Karpas-422 (cell line): ENCODE results near the gene CSNK2B. TPM values are rescaled to one million over a fixed set of nuclear protein-coding genes. Genes with fewer than 3 reads are reported as not detected.

ENCODE experiments used
- DNase-seq: peaks from one replicate; pipeline ENCODE4 v3.0.0-alpha.2; 2015
- H2AFZ ChIP-seq: fragments of 200-600 bp; sonication (generic); 2 replicates; pipeline ENCODE4 v1.6.1; 2014; ENCODE audit warnings: antibody characterized with exemption, low read length, mixed read lengths
- H3K27ac ChIP-seq: fragments of 200-600 bp; sonication (generic); 2 replicates; pipeline ENCODE4 v1.5.1; 2014; ENCODE audit warnings: mild to moderate bottlenecking, low read length, moderate library complexity
- H3K27me3 ChIP-seq: fragments of 200-600 bp; sonication (generic); 2 replicates; pipeline ENCODE4 v1.6.1; 2014; ENCODE audit warnings: low read length, mixed read lengths
- H3K36me3 ChIP-seq: fragments of 200-600 bp; sonication (generic); 2 replicates; pipeline ENCODE4 v1.6.1; 2014; ENCODE audit warnings: low read length, mixed read lengths; ENCODE audit not compliant: insufficient read depth
- H3K4me1 ChIP-seq: fragments of 200-600 bp; sonication (generic); 2 replicates; pipeline ENCODE4 v1.6.1; 2014; ENCODE audit warnings: mild to moderate bottlenecking, low read length, mixed read lengths
- H3K4me2 ChIP-seq: fragments of 200-600 bp; sonication (generic); 2 replicates; pipeline ENCODE4 v1.6.1; 2014; ENCODE audit warnings: low read length, low read depth, mild to moderate bottlenecking; ENCODE audit not compliant: poor library complexity, severe bottlenecking
- H3K4me3 ChIP-seq: fragments of 200-600 bp; sonication (generic); 2 replicates; pipeline ENCODE4 v1.5.1; 2014; ENCODE audit warnings: mild to moderate bottlenecking, antibody characterized with exemption, low read length, mixed read lengths
- H3K79me2 ChIP-seq: fragments of 200-600 bp; sonication (generic); 2 replicates; pipeline ENCODE4 v1.6.1; 2014; ENCODE audit warnings: mild to moderate bottlenecking, low read length, mixed read lengths
- H3K9ac ChIP-seq: fragments of 200-600 bp; sonication (generic); 2 replicates; pipeline ENCODE4 v1.6.0; 2014; ENCODE audit warnings: low read length
- H3K9me2 ChIP-seq: fragments of 200-600 bp; sonication (generic), shearing (Covaris generic); replicated peaks from 2 replicates; pipeline ENCODE4 v1.6.0; 2014; ENCODE audit warnings: mild to moderate bottlenecking, low read length, moderate library complexity; ENCODE audit not compliant: insufficient read depth
- H3K9me3 ChIP-seq: fragments of 300-700, 200-600 bp; sonication (generic); 2 replicates; pipeline ENCODE4 v1.6.1; 2014; ENCODE audit warnings: low read length, mixed read lengths
- H4K20me1 ChIP-seq: fragments of 200-600 bp; sonication (generic); 2 replicates; pipeline ENCODE4 v1.6.1; 2014; ENCODE audit warnings: mild to moderate bottlenecking, antibody characterized with exemption, low read length, low read depth; ENCODE audit not compliant: insufficient read depth
- total RNA-seq: library from RNA; depleted of rRNA; stranded (reverse); fragments of >200 nt; shearing (Covaris generic); gene quantifications from 2 replicates; pipeline ENCODE4 v1.2.3, GENCODE V29; 2014; ENCODE audit warnings: low replicate concordance; rRNA removed

Gene CSNK2B
- total RNA-seq, result 178 and 212 TPM in 2 replicates

GRCh38 chr6:31665501-31666336 is at the start of gene CSNK2B:
CSNK2B (plus strand) TSS chr6:31666080; CDS start chr6:31666832, 752 bp downstream.
- H4K20me1 ChIP-seq, result peaks cover 9% of the 10 kb centered on the region; the same call in 1 of the 2 replicates
- peak within 1 kb of the TSS; percentile 94 for H3K9ac ChIP-seq
- DNase-seq, result peak; percentile 99
- peaks cover 27% of the 10 kb centered on the region for H3K36me3 ChIP-seq
- H3K79me2 ChIP-seq, result peaks cover 44% of the 10 kb centered on the region
- peak within 1 kb of the TSS; percentile 89 for H3K4me2 ChIP-seq
- peak within 1 kb of the TSS; percentile 89 for H3K27ac ChIP-seq
- no peak within 1 kb of the TSS for H2AFZ ChIP-seq
- no peaks in the 10 kb centered on the region for H3K27me3 ChIP-seq
- H3K9me3 ChIP-seq, result no peaks in the 10 kb centered on the region
- H3K9me2 ChIP-seq, result no peaks in the 10 kb centered on the region
- H3K4me3 ChIP-seq, result peak within 1 kb of the TSS; percentile 91
- H3K4me1 ChIP-seq, result peaks cover 34% of the 10 kb centered on the region

DNA sequence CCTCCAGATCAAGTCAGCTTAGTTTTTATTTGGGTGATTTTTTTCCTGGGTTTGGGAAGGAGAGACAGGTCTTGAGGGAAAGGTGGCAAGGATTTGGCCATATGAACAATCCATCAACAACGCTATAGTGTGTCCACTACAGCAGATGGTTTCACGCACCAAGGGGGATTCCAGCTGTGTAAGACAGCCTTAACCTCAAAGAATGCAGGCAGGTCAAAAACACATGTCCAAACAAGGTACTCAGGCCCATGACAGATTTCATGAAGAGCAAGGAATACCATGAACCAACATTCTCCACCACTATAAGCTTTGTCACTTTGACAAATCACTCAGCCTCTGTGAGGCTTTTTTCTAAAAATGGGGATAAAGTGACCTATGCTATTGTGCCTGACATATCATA is 48.9 kb upstream of the CSNK2B start:
- H2AFZ ChIP-seq, result no peak overlapping the region
- H3K4me3 ChIP-seq, result no peak overlapping the region
- H3K79me2 ChIP-seq, result peaks cover 14% of the 10 kb centered on the region
- H3K9me2 ChIP-seq, result no peaks in the 10 kb centered on the region
- no peak overlapping the region for H3K27ac ChIP-seq
- no peak overlapping the region for H3K4me2 ChIP-seq
- H3K27me3 ChIP-seq, result no peaks in the 10 kb centered on the region
- peaks cover 33% of the 10 kb centered on the region for H3K4me1 ChIP-seq
- H3K9me3 ChIP-seq, result no peaks in the 10 kb centered on the region
- H3K9ac ChIP-seq, result no peak overlapping the region
- H4K20me1 ChIP-seq, result peaks cover 6% of the 10 kb centered on the region; the same call in 1 of the 2 replicates
- peak; percentile 40 for DNase-seq
- peaks cover 8% of the 10 kb centered on the region; the same call in 1 of the 2 replicates for H3K36me3 ChIP-seq

GRCh38 chr6:31619805-31620585 is 45.9 kb upstream of the CSNK2B start:
- Histone ChIP-seq H3K27ac (peak overlapping the region; percentile 96), H3K27me3 (no peaks in the 10 kb centered on the region), H3K4me2 (peak overlapping the region; percentile 98), H2AFZ (peak overlapping the region; percentile 87; the same call in 1 of the 2 replicates), H3K4me1 (peaks cover 32% of the 10 kb centered on the region), H3K4me3 (peak overlapping the region; percentile 72), H4K20me1 (peaks cover 23% of the 10 kb centered on the region), H3K9me2 (no peaks in the 10 kb centered on the region), H3K79me2 (peaks cover 39% of the 10 kb centered on the region), H3K9me3 (no peaks in the 10 kb centered on the region), H3K9ac (peak overlapping the region; percentile 86), H3K36me3 (peaks cover 33% of the 10 kb centered on the region)
- peak; percentile 100 for DNase-seq

DNA sequence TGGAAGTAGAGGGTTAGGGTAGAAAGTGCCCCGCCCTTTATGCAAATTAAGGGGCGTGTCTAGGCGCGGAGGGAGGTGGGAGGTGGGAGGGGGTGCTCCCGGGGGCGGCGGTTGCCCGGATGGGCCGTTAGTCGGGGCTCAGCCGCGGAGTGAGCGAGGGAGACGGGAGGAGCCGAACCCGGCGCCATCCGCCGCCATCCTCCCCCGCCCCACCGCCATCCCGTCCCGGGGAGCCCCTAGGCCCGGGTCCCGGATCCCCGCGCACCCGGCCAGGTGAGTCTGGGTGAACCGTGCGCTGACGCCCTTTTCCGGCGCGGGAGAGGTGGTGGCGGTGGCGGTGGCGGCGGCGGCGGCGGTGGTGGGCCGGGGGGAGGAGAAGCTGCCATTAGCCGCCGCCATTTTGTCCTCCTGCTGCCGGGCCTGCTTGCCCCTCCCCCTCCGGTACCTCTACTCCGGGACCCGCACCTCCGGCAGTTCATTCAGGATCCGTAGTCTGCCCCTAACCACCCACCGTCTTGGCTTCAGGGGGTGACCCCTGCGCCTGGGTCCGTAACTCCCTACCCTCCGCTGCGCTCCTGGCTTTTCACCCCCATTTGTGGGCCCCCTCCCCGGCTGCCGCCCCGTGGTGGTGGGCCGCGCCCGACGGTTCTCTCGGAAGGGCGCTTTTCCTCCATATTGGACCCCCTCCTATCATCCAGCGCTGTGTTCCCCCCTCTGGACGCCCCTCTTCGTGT is 45.1 kb upstream of the CSNK2B start, which contains the start of gene PRRC2A:
Gene PRRC2A (plus strand): TSS at position 130 of the 734 bp plus-strand sequence. CDS start 2,075 bp downstream, outside the sequence.
- peak within 1 kb of the TSS; percentile 98 for H3K4me2 ChIP-seq
- H3K9me2 ChIP-seq, result no peaks in the 10 kb centered on the region
- H3K36me3 ChIP-seq, result peaks cover 41% of the 10 kb centered on the region
- peak within 1 kb of the TSS; percentile 99 for H3K4me3 ChIP-seq
- peak within 1 kb of the TSS; percentile 100 for H3K9ac ChIP-seq
- H3K79me2 ChIP-seq, result peaks cover 42% of the 10 kb centered on the region
- no peaks in the 10 kb centered on the region for H3K9me3 ChIP-seq
- peaks cover 29% of the 10 kb centered on the region for H4K20me1 ChIP-seq
- peak within 1 kb of the TSS; percentile 87; the same call in 1 of the 2 replicates for H2AFZ ChIP-seq
- H3K4me1 ChIP-seq, result peaks cover 25% of the 10 kb centered on the region
- peak within 1 kb of the TSS; percentile 96 for H3K27ac ChIP-seq
- no peaks in the 10 kb centered on the region for H3K27me3 ChIP-seq
- peak; percentile 91 for DNase-seq

DNA sequence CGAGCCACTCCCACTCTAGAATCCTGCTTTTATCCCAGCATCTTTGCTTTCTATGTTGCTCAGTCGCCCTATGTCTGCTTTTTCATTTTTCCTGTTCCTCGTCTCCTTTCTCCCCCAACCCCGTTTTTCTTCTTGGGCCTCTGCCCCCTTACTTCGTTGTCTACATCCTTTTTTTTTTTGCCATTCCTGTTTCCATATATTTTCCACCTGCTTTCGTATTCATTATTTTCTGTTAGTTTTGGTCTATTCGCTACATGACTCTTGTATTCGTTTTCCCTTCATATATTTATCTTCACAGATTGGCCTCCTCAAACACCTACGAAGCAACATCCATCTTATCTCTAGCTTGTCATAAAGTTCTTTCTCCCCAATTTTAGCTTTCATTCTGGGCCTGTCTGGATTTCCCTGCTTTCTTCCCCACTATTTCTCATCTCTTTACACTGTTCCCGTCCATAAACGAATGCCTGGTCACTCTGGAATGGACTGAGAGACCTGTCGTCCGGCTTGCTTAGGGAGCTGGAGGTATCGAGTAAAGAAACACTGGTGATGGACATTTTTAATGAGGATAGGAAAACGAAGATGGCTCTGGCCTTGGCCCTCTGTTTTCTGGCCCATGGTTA is 44.5 kb upstream of the CSNK2B start:
- no peaks in the 10 kb centered on the region for H3K9me2 ChIP-seq
- H3K36me3 ChIP-seq, result peaks cover 47% of the 10 kb centered on the region
- peaks cover 32% of the 10 kb centered on the region for H4K20me1 ChIP-seq
- H3K27ac ChIP-seq, result peak overlapping the region; percentile 92
- peak overlapping the region; percentile 98 for H3K4me2 ChIP-seq
- H3K4me1 ChIP-seq, result peaks cover 21% of the 10 kb centered on the region
- no peaks in the 10 kb centered on the region for H3K27me3 ChIP-seq
- peak; percentile 39 for DNase-seq
- peak overlapping the region; percentile 99 for H3K4me3 ChIP-seq
- H3K9ac ChIP-seq, result peak overlapping the region; percentile 100
- H3K79me2 ChIP-seq, result peaks cover 46% of the 10 kb centered on the region
- H2AFZ ChIP-seq, result no peak overlapping the region
- no peaks in the 10 kb centered on the region for H3K9me3 ChIP-seq

DNA sequence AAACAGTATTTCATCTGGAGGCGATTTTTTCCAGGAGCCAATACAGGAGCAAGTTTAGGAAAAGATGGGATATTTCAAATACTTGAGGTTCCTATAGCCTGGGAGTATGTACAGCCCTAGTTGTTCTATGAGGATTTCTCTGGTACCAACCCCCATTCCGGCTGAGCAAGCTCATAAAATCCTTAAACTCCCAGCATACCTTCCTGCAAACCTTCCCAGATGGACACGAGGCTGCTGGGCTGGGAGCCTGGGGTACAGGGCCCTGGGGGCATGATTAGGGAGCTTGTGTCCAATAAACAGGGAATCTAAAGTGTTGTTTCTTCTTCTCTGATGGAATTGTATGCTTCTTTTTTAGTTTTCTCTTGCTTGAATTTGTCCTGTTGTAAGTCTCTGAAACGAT is 43.9 kb upstream of the CSNK2B start:
- Histone ChIP-seq H3K4me2 (peak overlapping the region; percentile 98), H3K27me3 (no peaks in the 10 kb centered on the region), H3K36me3 (peaks cover 52% of the 10 kb centered on the region), H2AFZ (no peak overlapping the region), H3K79me2 (peaks cover 46% of the 10 kb centered on the region), H3K4me1 (peaks cover 21% of the 10 kb centered on the region), H3K9me2 (no peaks in the 10 kb centered on the region), H4K20me1 (peaks cover 38% of the 10 kb centered on the region), H3K9me3 (no peaks in the 10 kb centered on the region), H3K4me3 (peak overlapping the region; percentile 99), H3K27ac (peak overlapping the region; percentile 92), H3K9ac (peak overlapping the region; percentile 100)
- no peak for DNase-seq

- Histone ChIP-seq H3K79me2 (peaks cover 46% of the 10 kb centered on the region), H3K27ac (no peak overlapping the region), H3K9ac (peak overlapping the region; percentile 100; the same call in 1 of the 2 replicates), H3K9me3 (no peaks in the 10 kb centered on the region), H3K27me3 (no peaks in the 10 kb centered on the region), H3K4me3 (no peak overlapping the region), H3K9me2 (no peaks in the 10 kb centered on the region), H2AFZ (no peak overlapping the region), H4K20me1 (peaks cover 39% of the 10 kb centered on the region), H3K4me1 (peaks cover 21% of the 10 kb centered on the region), H3K4me2 (peak overlapping the region; percentile 98), H3K36me3 (peaks cover 59% of the 10 kb centered on the region)
- peak; percentile 38 for DNase-seq
Observed at GRCh38 chr6:31622684-31623091, 43.2 kb upstream of the CSNK2B start.
